ENCODE measurements around the gene FAM20A.

DNA sequence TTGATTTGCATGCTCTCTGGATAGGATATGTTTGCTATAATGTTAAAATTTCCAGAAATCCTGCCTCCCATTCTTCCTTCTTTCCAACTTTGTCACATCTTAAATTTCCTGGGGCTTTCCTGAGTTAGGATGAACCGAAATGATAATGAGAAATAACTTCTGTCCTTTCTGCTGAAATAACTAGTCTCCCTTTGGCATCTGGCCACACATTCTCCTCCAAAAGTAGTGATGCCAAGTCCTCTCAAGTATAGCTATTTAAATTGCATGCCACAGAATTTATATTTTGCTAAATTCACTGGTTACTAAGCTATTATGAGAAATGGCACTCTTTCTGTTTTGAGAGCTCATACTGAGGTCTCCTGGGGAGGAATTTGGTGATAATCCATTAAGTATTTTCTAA, 30.6 kb downstream of the FAM20A start:
- TF ChIP-seq, protein P1, sequence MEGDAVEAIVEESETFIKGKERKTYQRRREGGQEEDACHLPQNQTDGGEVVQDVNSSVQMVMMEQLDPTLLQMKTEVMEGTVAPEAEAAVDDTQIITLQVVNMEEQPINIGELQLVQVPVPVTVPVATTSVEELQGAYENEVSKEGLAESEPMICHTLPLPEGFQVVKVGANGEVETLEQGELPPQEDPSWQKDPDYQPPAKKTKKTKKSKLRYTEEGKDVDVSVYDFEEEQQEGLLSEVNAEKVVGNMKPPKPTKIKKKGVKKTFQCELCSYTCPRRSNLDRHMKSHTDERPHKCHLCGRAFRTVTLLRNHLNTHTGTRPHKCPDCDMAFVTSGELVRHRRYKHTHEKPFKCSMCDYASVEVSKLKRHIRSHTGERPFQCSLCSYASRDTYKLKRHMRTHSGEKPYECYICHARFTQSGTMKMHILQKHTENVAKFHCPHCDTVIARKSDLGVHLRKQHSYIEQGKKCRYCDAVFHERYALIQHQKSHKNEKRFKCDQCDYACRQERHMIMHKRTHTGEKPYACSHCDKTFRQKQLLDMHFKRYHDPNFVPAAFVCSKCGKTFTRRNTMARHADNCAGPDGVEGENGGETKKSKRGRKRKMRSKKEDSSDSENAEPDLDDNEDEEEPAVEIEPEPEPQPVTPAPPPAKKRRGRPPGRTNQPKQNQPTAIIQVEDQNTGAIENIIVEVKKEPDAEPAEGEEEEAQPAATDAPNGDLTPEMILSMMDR (IDR thresholded peaks at IDR 0.05), result no peak
- TF ChIP-seq POLR2A (IDR thresholded peaks at IDR 0.05), result no peak
